ENCODE results near the gene PIK3R4. TPM values are rescaled to one million over a fixed set of nuclear protein-coding genes. Genes with fewer than 3 reads are reported as not detected.

PIK3R4 gene
- total RNA-seq, 4 donors from 2014 or later: 15.4 to 27.3 (median 24.0) TPM

DNA sequence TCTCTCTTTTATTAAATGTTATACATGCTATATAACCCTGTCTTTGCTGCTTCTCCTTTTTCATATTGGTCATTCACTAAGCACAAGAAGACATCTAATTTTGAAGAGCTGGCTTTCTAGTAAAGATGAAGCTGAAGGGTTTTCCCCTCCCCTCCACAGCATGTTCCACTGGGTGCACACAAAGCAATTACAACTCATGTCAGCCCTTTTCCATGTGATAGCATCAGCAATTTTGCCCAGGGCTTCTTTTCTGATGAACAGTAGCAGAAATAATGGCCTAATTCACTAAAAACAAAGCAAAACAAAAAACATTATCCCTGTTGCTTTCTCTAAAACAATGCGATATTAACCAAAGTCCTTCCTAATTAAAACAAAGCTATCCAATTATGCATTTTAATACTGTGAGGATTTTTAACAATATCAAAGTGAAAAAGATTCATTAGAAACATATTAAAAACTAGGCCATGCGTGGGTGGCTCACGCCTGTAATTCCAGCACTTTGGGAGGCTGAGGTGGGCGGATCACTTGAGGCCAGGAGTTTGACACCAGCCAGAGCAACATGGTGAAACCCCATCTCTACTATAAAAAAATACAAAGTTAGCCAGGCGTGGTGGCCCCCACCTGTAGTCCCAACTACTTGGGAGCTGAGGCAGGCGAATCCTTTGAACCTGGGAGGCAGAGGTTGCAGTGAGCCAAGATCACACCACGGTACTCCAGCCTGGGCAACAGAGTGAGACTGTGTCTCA lies 12.2 kb upstream of the PIK3R4 start:
- no peak overlapping the region for H3K27ac ChIP-seq
- intact Hi-C loops (cut with DNase I): no loop called here
- H3K4me1 ChIP-seq: peaks cover 0 to 8% (median 0%) of the 10 kb centered on the region in 3 donors
- WGBS, 2 donors: 75 to 83% methylated on average over 7 of the region's 7 CpGs
- DNase-seq: no peak
- H3K9me3 ChIP-seq: no peaks in the 10 kb centered on the region
- no peak overlapping the region for H3K4me3 ChIP-seq
- H3K27me3 ChIP-seq: peaks cover 0 to 11% (median 0%) of the 10 kb centered on the region in 4 donors
- TF ChIP-seq POLR2A (IDR thresholded peaks at IDR 0.05) (no peak), CTCF (IDR thresholded peaks at IDR 0.05) (no peak)
- H3K36me3 ChIP-seq: no peaks in the 10 kb centered on the region

GRCh38 chr3:130757611-130758150 lies 11.1 kb upstream of the PIK3R4 start:
- H3K4me3 ChIP-seq: no peak overlapping the region
- H3K27ac ChIP-seq: no peak overlapping the region
- H3K27me3 ChIP-seq: peaks cover 0 to 3% (median 0%) of the 10 kb centered on the region in 4 donors
- no peak for DNase-seq
- 69 to 86% methylated on average over 2 of the region's 3 CpGs for WGBS, 2 donors
- no peaks in the 10 kb centered on the region for H3K36me3 ChIP-seq
- intact Hi-C loops (cut with DNase I): no loop called here
- H3K4me1 ChIP-seq: peaks cover 0 to 8% (median 0%) of the 10 kb centered on the region in 3 donors
- no peak for TF ChIP-seq CTCF (IDR thresholded peaks at IDR 0.05)
- no peak for TF ChIP-seq POLR2A (IDR thresholded peaks at IDR 0.05)
- H3K9me3 ChIP-seq: no peaks in the 10 kb centered on the region

GRCh38 chr3:130755666-130756065 lies 9.0 kb upstream of the PIK3R4 start:
- intact Hi-C loops (cut with DNase I): no loop called here
- TF ChIP-seq CTCF (IDR thresholded peaks at IDR 0.05) (peak in 1 of 6 experiments; percentile 12), POLR2A (IDR thresholded peaks at IDR 0.05) (no peak)
- peaks cover 0 to 8% (median 0%) of the 10 kb centered on the region in 3 donors for H3K4me1 ChIP-seq
- no peak for DNase-seq
- no peak overlapping the region for H3K4me3 ChIP-seq
- 27 to 47% methylated on average over 5 of the region's 5 CpGs for WGBS, 2 donors
- H3K27me3 ChIP-seq: no peaks in the 10 kb centered on the region
- no peaks in the 10 kb centered on the region for H3K36me3 ChIP-seq
- H3K9me3 ChIP-seq: no peaks in the 10 kb centered on the region
- peak overlapping the region in 1 of 4 donors; percentile 21 for H3K27ac ChIP-seq

GRCh38 chr3:130748981-130749380 lies 2.4 kb upstream of the PIK3R4 start:
- peaks cover 10 to 37% (median 11%) of the 10 kb centered on the region in 3 donors for H3K4me1 ChIP-seq
- intact Hi-C loops (cut with DNase I): no loop called here
- H3K27ac ChIP-seq: peak overlapping the region in 1 of 4 donors; percentile 91
- H3K36me3 ChIP-seq: peaks cover 0 to 9% (median 0%) of the 10 kb centered on the region in 3 donors
- DNase-seq: no peak
- H3K27me3 ChIP-seq: no peaks in the 10 kb centered on the region
- 44 to 63% methylated on average over 1 of the region's 1 CpG for WGBS, 2 donors
- TF ChIP-seq POLR2A (IDR thresholded peaks at IDR 0.05) (no peak), CTCF (IDR thresholded peaks at IDR 0.05) (no peak)
- H3K9me3 ChIP-seq: no peaks in the 10 kb centered on the region
- H3K4me3 ChIP-seq: no peak overlapping the region

DNA sequence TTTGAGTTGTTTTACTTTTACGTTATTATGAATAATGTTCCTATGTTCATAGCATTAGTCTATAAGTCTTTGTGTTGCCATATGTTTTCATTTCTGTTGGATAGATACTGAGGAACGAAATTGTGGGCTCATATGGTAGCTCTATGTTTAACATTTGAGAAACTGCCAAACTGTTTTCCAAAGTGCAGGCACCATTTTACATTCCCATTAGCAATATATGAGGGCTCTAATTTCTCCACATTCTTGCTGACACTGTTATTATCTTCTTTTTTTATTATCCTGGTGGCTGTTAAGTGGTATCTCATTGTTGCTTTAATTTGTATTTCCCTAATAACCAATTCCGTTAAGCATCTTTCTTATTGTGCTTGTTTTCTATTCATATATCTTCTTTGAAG lies 1.8 kb upstream of the PIK3R4 start:
- H3K4me3 ChIP-seq: peak overlapping the region in 2 of 4 donors; percentile 78 to 85

More for the DNA sequence above, 1.8 kb upstream of the PIK3R4 start:
- 45 to 47% methylated on average over 3 of the region's 3 CpGs for WGBS, 2 donors
- Histone ChIP-seq H3K4me1 (peaks cover 10 to 42% (median 16%) of the 10 kb centered on the region in 3 donors), H3K27ac (peak overlapping the region in 3 of 4 donors; percentile 91 to 95 (median 92)), H3K9me3 (no peaks in the 10 kb centered on the region), H3K36me3 (peaks cover 0 to 14% (median 0%) of the 10 kb centered on the region in 3 donors), H3K27me3 (no peaks in the 10 kb centered on the region)
- TF ChIP-seq CTCF (IDR thresholded peaks at IDR 0.05) (no peak), POLR2A (IDR thresholded peaks at IDR 0.05) (no peak)
- intact Hi-C loops (cut with DNase I): no loop called here
- DNase-seq: no peak
